ENCODE data around the gene ZBED1. TPM values are rescaled to one million over a fixed set of nuclear protein-coding genes. Genes with fewer than 3 reads are reported as not detected.

Gene ZBED1
- total and polyA plus RNA-seq, 9 of the 15 experiments (the other 6 are each of a cell fraction or from before 2014, with no cell fraction given) = 0.61 to 27.6 (median 13.9) TPM

- peak; percentile 22; the same call in 1 of the 2 replicates for TF ChIP-seq MYNN (IDR thresholded peaks at IDR 0.05)
- TF ChIP-seq MYNN (CRISPR knock-in tag; IDR thresholded peaks at IDR 0.05) = no peak
- TF ChIP-seq ZNF347 (CRISPR knock-in tag; IDR thresholded peaks at IDR 0.05; ENCODE audit: low read depth) = no peak
- peak; percentile 84 for TF ChIP-seq NFIX (CRISPR knock-in tag; IDR thresholded peaks at IDR 0.05; ENCODE audit: low read depth)
- TF ChIP-seq PHTF2 (CRISPR knock-in tag; IDR thresholded peaks at IDR 0.05) = no peak
- no peak for TF ChIP-seq RBM14 (IDR thresholded peaks at IDR 0.05; ENCODE audit: borderline replicate concordance, insufficient read depth, low read depth, low read length)
- TF ChIP-seq TAF15 (IDR thresholded peaks at IDR 0.05; ENCODE audit: low read depth, low read length) = no peak
- no peak for TF ChIP-seq CREBBP (IDR thresholded peaks at IDR 0.05; ENCODE audit: low read depth, low read length)
- no peak for TF ChIP-seq PTBP1 (IDR thresholded peaks at IDR 0.05; ENCODE audit: low read depth, low read length)
- no peak for TF ChIP-seq ZBTB7A (IDR thresholded peaks at IDR 0.05; ENCODE audit: borderline replicate concordance, control insufficient read depth, low read depth, low read length)
- peak; percentile 71; the same call in 1 of the 2 replicates for TF ChIP-seq FOXA1 (IDR thresholded peaks at IDR 0.05; ENCODE audit: borderline replicate concordance)
- no peak for TF ChIP-seq MCM2 (IDR thresholded peaks at IDR 0.05; ENCODE audit: low read depth)
- peak in 1 of 2 experiments; percentile 99; a peak in 2 of 4 replicates for TF ChIP-seq KDM1A (IDR thresholded peaks at IDR 0.05)
- TF ChIP-seq ZNF274 (IDR thresholded peaks at IDR 0.05; ENCODE audit: borderline replicate concordance, low read depth, low read length) = no peak
- TF ChIP-seq THRAP3 (IDR thresholded peaks at IDR 0.05; ENCODE audit: borderline replicate concordance) = no peak
- no peak for TF ChIP-seq TFAM (CRISPR knock-in tag; conservative IDR thresholded peaks at IDR 0.05)
- TF ChIP-seq, protein P1, sequence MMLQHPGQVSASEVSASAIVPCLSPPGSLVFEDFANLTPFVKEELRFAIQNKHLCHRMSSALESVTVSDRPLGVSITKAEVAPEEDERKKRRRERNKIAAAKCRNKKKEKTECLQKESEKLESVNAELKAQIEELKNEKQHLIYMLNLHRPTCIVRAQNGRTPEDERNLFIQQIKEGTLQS (IDR thresholded peaks at IDR 0.05) = 0 out of 2 replicates have a peak, but pooled peaks have one; percentile 12
- TF ChIP-seq, protein P1 (CRISPR knock-in tag; conservative IDR thresholded peaks at IDR 0.05) = no peak
- no peak for TF ChIP-seq HDGF (IDR thresholded peaks at IDR 0.05)
- TF ChIP-seq SRSF7 (optimal IDR thresholded peaks at IDR 0.05; ENCODE audit: low read depth, low read length) = no peak
- no peak for TF ChIP-seq CBX3 (IDR thresholded peaks at IDR 0.05; ENCODE audit: borderline replicate concordance in 1 of 2, low read length in 2 of 2)
- no peak for TF ChIP-seq ZNF766 (CRISPR knock-in tag; conservative IDR thresholded peaks at IDR 0.05)
- TF ChIP-seq CC2D1A (IDR thresholded peaks at IDR 0.05) = no peak
- TF ChIP-seq MYBL2 (IDR thresholded peaks at IDR 0.05; ENCODE audit: low read depth) = no peak
- TF ChIP-seq MYBL2 (CRISPR knock-in tag; IDR thresholded peaks at IDR 0.05; ENCODE audit: borderline replicate concordance) = no peak
- TF ChIP-seq ZNF507 (tag; conservative IDR thresholded peaks at IDR 0.05) = no peak
- no peak for TF ChIP-seq BMI1 (IDR thresholded peaks at IDR 0.05; ENCODE audit: low read length)
- no peak for TF ChIP-seq SRF (CRISPR knock-in tag; IDR thresholded peaks at IDR 0.05)
- TF ChIP-seq PTTG1 (tag; IDR thresholded peaks at IDR 0.05; ENCODE audit: low read depth) = no peak
- no peak for TF ChIP-seq SREBF2 (CRISPR knock-in tag; IDR thresholded peaks at IDR 0.05)
- no peak for TF ChIP-seq ZNF311 (CRISPR knock-in tag; IDR thresholded peaks at IDR 0.05)
- no peak for TF ChIP-seq ZNF174 (CRISPR knock-in tag; IDR thresholded peaks at IDR 0.05)
- no peak for TF ChIP-seq ZNF778 (CRISPR knock-in tag; IDR thresholded peaks at IDR 0.05)
- peak; percentile 78 for TF ChIP-seq CTBP1 (IDR thresholded peaks at IDR 0.05; ENCODE audit: borderline replicate concordance)
- peak; percentile 80; the same call in 1 of the 2 replicates for TF ChIP-seq NCOA1 (IDR thresholded peaks at IDR 0.05; ENCODE audit: low read depth)
Measured at GRCh38 chrX:2464677-2465166, 36.1 kb downstream of the ZBED1 start (continued).
